K562 (cell line): Measurements from ENCODE around the gene IMMP2L. TPM values are rescaled to one million over a fixed set of nuclear protein-coding genes. Genes with fewer than 3 reads are reported as not detected.

Experiments
- E4F1 ChIP-seq: fragments of 250-450 bp; sonication (Bioruptor Pico); IDR thresholded peaks from 2 replicates; pipeline ENCODE4 v1.5.0; 2021; ENCODE audit warnings: mild to moderate bottlenecking, borderline replicate concordance
- MGA ChIP-seq: fragments of 450-650 bp; IDR thresholded peaks from 2 replicates; pipeline ENCODE4 v1.6.1; 2016; ENCODE audit warnings: mild to moderate bottlenecking, moderate library complexity
- NR3C1 ChIP-seq: sonication (generic); formaldehyde crosslinking; IDR thresholded peaks from 2 replicates; pipeline ENCODE4 v1.8.1; 2022; ENCODE audit warnings: missing genetic modification reagents
- POLR3G ChIP-seq: IDR thresholded peaks from 2 replicates; pipeline ENCODE4 v1.6.1; 2011; ENCODE audit not compliant: insufficient read length, insufficient replicate concordance; ENCODE audit errors: extremely low read depth
- RB1 ChIP-seq: fragments of 450-650 bp; IDR thresholded peaks from 2 replicates; pipeline ENCODE4 v1.6.1; 2017; ENCODE audit warnings: low read depth, mild to moderate bottlenecking
- TEAD1 ChIP-seq, 2 experiments: fragments of 450-650 bp in 1 of 2; sonication (generic) in 1 of 2; formaldehyde crosslinking; IDR thresholded peaks; 2 replicates each; pipeline versions ENCODE4 v1.4.0 to v1.8.0; 2020 to 2022; ENCODE audit warnings: mild to moderate bottlenecking in 2 of 2, missing genetic modification reagents in 1 of 2
- TFE3 ChIP-seq: fragments of 450-650 bp; formaldehyde crosslinking; IDR thresholded peaks from 2 replicates; pipeline ENCODE4 v1.4.0; 2020; ENCODE audit warnings: mild to moderate bottlenecking, mixed read lengths
- ZNF121 ChIP-seq: sonication (generic); formaldehyde crosslinking; conservative IDR thresholded peaks from 2 replicates; pipeline ENCODE4 v1.8.0; 2022; ENCODE audit warnings: missing genetic modification reagents
- ZNF124 ChIP-seq: sonication (generic); formaldehyde crosslinking; IDR thresholded peaks from 2 replicates; pipeline ENCODE4 v1.8.1; 2022; ENCODE audit warnings: missing genetic modification reagents
- ZNF175 ChIP-seq: fragments of 200-800 bp; sonication (Bioruptor generic); IDR thresholded peaks from 2 replicates; pipeline ENCODE4 v1.6.1; 2016; ENCODE audit warnings: low read depth, mild to moderate bottlenecking, missing genetic modification characterization, missing compliant biosample characterization
- ZNF408 ChIP-seq: fragments of 250-450 bp; sonication (Bioruptor Pico); IDR thresholded peaks from 2 replicates; pipeline ENCODE4 v1.4.0; 2020; ENCODE audit warnings: low read depth, mild to moderate bottlenecking, moderate library complexity
- ZNF445 ChIP-seq: fragments of 250-450 bp; sonication (Bioruptor Pico); IDR thresholded peaks from 2 replicates; pipeline ENCODE4 v1.4.0; 2020; ENCODE audit warnings: low read depth, mild to moderate bottlenecking, moderate library complexity
- ZNF668 ChIP-seq: fragments of 250-450 bp; sonication (Bioruptor Pico); IDR thresholded peaks from 2 replicates; pipeline ENCODE4 v1.8.0; 2022; ENCODE audit warnings: mild to moderate bottlenecking, inconsistent platforms
- polyA plus RNA-seq, 8 experiments: library from polyadenylated mRNA; depleted of rRNA in 4 of 8; stranded (reverse) in 5 of 8; unstranded in 3 of 8; fragments of >200 nt; fragmentation: Nextera tagmentation in 2 of 8; fragmentation: Illumina TruSeq in 1 of 8; extraction: Ambion mirVana in 2 of 8; extraction: Trizol in 1 of 8; gene quantifications; 2 replicates each; pipeline versions ENCODE4 v1.2.1 to v1.2.3, GENCODE V29; 2011 to 2014; ENCODE audit warnings: inconsistent platforms in 1 of 8, missing spikeins in 1 of 8
- total RNA-seq, 7 experiments: library from RNA; depleted of rRNA in 6 of 7; stranded (reverse); fragments of >200 nt in 6 of 7; fragmentation: Illumina TruSeq in 2 of 7; extraction: Trizol in 2 of 7; gene quantifications; 2 replicates each; pipeline versions ENCODE4 v1.2.1 to v1.2.3, GENCODE V29; 2011 to 2021; ENCODE audit warnings: low replicate concordance in 1 of 7

IMMP2L gene
- total and polyA plus RNA-seq, 9 of the 15 experiments (the other 6 are each of a cell fraction or from before 2014, with no cell fraction given): 29.7 to 116 (median 53.0) TPM

GRCh38 chr7:110766864-110767263 lies 795.4 kb downstream of the IMMP2L start (continued):
- TF ChIP-seq MGA (no peak), ZNF175 (no peak), ZNF121 (CRISPR knock-in tag) (no peak), E4F1 (CRISPR knock-in tag) (no peak), ZNF124 (CRISPR knock-in tag) (no peak), ZNF668 (CRISPR knock-in tag) (no peak), POLR3G (no peak), ZNF408 (CRISPR knock-in tag) (no peak), RB1 (no peak), ZNF445 (CRISPR knock-in tag) (no peak), NR3C1 (CRISPR knock-in tag) (no peak), TEAD1 (CRISPR knock-in tag; IDR thresholded peaks at IDR 0.05) (no peak), TFE3 (CRISPR knock-in tag) (no peak)
